AG08395 (cell line): ENCODE data around the gene ZNF189.

Experiments
- DNase-seq: peaks from one replicate; pipeline ENCODE4 v3.0.0; 2012; ENCODE audit warnings: mixed read lengths, low spot score

The ZNF189 gene

DNA sequence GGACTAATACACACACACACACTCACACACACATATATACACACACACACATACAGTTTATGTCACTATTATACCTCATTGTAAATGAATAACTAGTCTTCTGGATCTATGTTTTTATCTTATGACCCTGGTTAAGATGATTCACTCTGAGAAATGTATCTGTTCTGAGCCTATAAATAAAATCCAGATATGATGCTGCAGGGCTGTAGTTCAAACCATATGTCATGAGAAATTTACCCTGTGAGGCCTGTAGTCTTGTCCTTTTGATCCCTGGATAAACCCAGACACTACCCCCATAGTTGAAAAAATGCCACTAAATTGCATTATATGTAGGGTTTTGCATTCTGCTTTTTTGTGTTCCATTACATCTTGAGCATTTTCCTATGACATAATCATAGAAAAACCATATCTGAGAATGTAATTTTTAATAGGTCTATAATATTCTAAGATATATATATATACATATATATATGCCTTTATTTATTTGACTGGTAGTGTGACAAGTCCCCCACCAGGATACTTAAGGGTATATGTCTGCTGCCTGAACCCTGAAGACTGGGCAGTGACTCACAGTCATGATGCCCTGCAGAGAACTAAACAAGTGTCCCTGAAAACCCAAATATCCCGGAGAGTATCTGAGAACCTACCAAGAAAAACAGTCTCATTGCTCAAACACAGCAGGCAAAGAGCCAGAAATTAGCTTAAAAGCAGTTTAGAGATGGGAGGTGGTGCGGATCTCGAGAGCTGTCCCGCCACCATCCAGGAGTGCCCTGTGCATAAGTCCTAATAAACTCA lies 55.3 kb downstream of the ZNF189 start:
- no peak for DNase-seq

DNA sequence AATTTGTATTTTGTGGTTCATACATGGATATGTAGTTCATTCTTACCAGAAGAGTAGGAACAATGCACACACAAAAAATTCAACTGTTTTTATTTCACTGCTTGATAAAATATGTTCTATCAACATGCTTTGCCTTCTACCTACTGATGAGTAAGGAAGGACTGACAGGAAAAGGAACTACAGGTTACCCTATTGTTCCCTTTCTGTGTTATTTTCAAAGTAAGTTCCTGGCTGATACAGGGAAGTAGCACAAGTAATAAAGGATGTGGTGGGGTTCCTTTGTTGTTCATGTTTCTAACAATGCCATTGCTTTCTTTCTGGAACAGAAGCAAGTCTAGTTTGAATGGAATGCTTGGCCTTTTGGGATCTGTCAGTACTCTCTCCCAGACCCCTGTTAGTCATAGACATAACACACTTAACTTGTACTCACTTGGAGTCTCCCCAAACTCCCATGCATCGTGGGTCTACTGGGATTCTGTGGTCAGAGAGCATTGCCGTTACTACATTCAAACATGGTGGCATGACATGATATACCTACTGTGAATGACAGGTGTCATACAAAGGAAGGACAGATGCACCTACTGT lies 57.1 kb downstream of the ZNF189 start:
- peak; percentile 41 for DNase-seq

DNA sequence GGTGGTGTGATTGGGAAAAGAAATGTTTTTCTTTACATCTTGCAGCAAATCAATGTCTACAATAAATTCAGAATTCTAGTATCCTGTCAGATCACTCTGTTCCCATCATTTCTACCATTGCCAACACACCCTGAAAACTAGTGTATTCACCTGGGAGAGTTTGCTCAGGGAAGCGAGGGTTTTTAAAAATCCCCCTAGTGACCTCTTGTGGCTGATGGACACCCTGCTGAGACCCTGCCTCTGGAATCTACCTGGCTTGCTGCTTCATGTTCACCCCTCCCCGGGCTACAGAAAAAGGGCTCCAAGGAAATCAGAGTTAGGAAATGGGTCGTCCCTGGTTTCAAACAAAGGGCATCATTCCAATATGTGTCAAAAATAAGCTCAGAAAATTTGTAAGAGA lies 58.4 kb downstream of the ZNF189 start:
- DNase-seq = no peak

DNA sequence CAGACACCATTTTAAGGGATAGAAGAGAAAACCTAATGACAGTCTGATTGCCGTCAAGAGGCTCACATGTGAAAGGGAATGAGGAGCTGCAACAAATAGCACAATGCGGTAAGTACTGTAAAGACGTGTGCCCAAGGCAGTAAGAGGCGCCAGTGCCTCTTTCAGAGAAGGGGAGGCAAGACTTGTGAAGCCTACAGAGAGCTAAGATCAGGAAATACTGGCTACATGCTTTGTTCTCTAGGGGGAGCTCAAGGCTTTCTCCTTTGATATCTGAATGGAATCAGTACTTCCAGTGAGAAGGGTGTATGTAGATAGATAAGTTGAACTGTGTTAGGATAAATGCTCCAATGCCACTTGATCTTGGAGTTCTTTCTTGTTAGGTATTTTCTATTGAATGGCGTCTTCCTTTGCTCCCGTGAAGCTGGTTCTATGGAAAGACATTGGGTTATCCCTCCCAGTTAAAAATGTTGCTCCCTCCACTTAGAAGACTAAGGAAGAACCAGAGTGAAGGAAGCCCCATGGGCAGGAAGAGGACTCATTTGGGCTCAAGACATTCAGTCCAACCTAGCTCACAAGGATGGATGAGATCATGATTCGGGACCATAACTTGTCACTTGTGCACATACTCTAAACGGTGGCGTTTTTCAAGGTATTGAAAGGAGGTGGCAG lies 60.4 kb downstream of the ZNF189 start:
- peak; percentile 77 for DNase-seq
